Tibial nerve (tissue), 4 donors: Measurements from ENCODE around the gene SCAF11.

Experiments used
- CTCF ChIP-seq, 5 experiments: fragments of 200-600 bp in 3 of 5; fragments of 450-650 bp in 2 of 5; sonication (generic) in 3 of 5; IDR thresholded peaks; one replicate each; pipeline ENCODE4 v1.5.1; 2016 to 2019; ENCODE audit warnings: antibody characterized with exemption in 5 of 5, mild to moderate bottlenecking in 3 of 5, moderate library complexity in 2 of 5
- EP300 ChIP-seq, 2 donors: sonication (generic); formaldehyde crosslinking; IDR thresholded peaks; one replicate each; pipeline ENCODE4 v1.6.1; 2017; ENCODE audit warnings: antibody characterized with exemption in 2 of 2, mild to moderate bottlenecking in 1 of 2
- POLR2A ChIP-seq, 2 donors: fragments of 450-650 bp; IDR thresholded peaks; one replicate each; pipeline ENCODE4 v1.6.1; 2017; ENCODE audit warnings: antibody characterized with exemption in 2 of 2, mild to moderate bottlenecking in 2 of 2, moderate library complexity in 2 of 2

GRCh38 chr12:45959025-45959424, 31.3 kb downstream of the SCAF11 start:
- no peak for TF ChIP-seq POLR2A (IDR thresholded peaks at IDR 0.05)
- no peak for TF ChIP-seq CTCF (IDR thresholded peaks at IDR 0.05)
- no peak for TF ChIP-seq EP300 (IDR thresholded peaks at IDR 0.05)
